Gastrocnemius medialis (tissue), 4 donors: ENCODE data around the gene APEX1.

Source experiments
- CTCF ChIP-seq, 5 experiments: fragments of 450-650 bp in 3 of 5; fragments of 200-600 bp in 2 of 5; sonication (generic) in 2 of 5; IDR thresholded peaks in 4 of 5; conservative IDR thresholded peaks in 1 of 5; 1 replicate in 4 of 5; 2 replicates in 1 of 5; pipeline ENCODE4 v1.5.1; 2016 to 2019; ENCODE audit warnings: antibody characterized with exemption in 5 of 5, mild to moderate bottlenecking in 3 of 5, moderate library complexity in 3 of 5
- POLR2A ChIP-seq, 2 donors: fragments of 450-650 bp; IDR thresholded peaks; one replicate each; pipeline ENCODE4 v1.6.1; 2017; ENCODE audit warnings: antibody characterized with exemption in 2 of 2, mild to moderate bottlenecking in 2 of 2, moderate library complexity in 2 of 2

GRCh38 chr14:20469890-20470602 lies 15.0 kb downstream of the APEX1 start:
- no peak for TF ChIP-seq POLR2A (IDR thresholded peaks at IDR 0.05)
- no peak for TF ChIP-seq CTCF (IDR thresholded peaks at IDR 0.05 in 4 of 5, conservative IDR thresholded peaks at IDR 0.05 in 1 of 5)
